Activated T-cell treated with anti-CD3 and anti-CD28 coated beads for 48 hours (primary cell): ENCODE data around the gene ACTC1.

ENCODE experiments used
- DNase-seq: peaks from one replicate; pipeline ENCODE4 v3.0.0-alpha.2; 2020; ENCODE audit warnings: low read depth

Gene ACTC1

DNA sequence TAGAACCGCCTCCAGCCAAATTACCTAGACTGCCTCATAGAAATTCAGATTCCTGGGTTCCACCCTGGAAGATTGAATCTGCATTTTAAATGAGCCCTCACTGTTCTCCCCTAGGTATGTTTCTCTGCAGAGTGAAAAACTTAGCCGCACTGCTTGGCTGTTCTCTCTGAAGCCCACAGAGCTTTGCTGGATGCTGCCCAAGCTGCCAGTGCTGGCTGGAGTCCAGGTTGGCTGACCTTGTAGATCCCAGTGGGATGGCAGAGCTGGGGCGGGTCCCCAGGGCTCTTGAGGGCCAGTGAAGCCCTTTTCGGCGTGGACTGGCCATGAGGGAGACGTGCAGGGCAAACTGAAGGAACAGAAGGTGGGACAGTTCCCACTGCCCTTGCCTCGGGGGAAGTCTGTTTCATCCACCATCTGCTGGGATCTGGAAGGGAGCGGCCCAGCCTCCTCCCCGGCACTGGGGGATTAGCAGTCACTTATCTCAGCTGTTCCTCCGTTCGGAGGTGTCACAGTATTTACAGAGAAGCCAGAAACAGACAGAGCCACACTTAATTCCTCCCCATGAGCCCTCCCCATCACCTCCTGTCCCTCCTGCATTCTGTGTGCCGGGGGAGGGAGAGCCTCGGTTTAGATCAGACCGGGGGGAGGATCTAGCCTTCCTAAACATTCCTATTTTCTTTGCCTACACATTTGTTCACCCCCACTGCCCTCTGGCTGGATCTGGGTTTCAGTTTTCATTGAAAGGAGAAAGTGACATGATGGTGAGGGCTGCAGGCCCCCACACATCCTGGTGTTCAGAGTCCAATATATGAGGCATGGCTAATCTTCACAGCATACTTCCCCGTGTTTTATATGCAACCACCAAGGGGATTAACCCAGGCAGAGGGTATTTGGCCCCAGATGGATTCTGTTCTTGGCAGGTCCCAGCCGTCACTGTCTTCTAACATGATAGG, 4.1 kb upstream of the ACTC1 start:
- no peak for DNase-seq

DNA sequence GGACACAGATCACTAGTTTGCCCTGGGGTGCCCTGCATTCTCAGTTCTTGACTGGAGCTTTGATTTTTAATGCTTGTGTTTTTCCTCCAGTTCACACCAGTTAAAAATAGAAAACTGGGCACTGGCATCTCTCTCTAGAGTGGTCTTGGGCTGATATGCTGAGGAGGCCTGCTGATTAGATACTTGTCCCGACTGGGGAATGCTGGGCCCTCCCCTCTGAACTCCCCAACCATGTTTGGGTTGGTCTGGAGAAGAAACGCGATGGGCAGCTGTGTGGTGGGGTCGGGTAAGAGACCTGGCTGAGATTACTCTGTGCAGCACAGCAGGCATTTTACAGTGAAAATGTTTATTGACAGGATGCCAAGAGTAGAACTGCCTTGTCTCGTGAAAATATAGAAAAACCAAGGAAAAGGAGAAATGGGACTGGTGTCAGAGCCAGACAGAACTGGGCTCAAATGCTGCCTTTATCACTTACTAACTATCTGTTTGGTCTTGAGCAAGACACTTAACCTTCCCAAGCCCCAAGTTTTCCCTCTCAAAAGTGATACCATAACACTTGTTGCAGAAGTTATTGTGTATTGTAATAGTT, 1.6 kb upstream of the ACTC1 start:
- no peak for DNase-seq

DNA sequence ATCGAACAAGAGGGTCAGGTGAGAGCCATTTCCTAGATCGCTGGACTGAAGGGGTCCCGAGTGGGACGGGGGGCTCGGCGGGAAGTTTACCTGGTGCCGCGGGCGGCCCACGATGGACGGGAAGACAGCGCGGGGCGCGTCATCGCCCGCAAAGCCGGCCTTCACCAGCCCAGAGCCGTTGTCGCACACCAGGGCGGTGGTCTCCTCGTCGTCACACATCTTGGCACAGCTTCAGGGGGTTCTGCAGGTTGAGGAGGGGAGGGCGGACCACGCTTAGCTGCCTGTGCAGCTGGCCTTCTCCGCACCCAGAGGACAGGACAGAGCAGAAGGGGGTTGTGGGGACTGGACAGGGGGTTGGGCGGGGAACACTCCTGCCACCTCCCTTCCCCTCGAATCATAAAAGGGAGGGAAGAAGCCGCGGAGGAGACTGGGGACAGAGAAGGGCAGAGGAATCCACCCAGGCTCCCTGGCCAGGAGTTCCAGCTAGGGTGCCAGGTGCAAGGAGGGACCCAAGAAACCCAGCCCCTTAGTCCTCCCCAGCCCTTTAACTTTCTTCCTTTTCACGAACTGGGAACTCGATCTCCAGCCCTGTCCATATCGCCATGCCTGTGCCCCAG, 651 bp downstream of the ACTC1 start:
- no peak for DNase-seq

DNA sequence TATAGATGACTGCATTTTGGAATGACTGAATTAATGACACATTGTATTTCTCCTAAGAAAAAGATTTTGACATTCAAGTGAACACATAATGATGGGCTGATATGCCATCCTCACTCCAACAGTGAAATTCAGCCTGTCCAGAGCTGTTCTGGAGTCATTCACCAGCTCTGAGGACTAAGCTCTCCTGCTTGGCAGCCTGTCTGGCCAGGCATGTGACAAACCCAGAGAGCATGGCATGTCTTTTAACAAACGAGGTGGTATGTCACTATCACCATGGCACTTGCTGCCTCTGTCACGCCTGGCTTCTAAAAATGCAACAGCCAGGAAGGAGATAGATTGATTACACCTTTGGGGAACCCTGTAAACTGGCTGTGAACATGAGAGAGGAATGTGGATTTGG, 1.4 kb downstream of the ACTC1 start:
- no peak for DNase-seq

DNA sequence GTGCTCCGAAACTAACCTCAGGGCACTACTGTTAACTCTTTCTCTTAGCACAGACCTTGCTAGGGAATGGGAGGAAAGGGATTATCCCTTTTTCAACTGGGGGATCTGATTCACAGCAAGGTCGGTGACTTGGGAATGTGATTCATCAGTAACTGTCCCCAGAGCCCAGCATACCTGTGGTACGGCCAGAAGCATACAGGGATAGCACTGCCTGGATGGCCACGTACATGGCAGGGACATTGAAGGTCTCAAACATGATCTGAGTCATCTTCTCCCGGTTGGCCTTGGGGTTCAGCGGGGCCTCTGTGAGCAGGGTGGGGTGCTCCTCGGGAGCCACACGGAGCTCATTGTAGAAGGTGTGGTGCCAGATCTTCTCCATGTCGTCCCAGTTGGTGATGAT, 2.3 kb downstream of the ACTC1 start:
- DNase-seq = no peak

DNA sequence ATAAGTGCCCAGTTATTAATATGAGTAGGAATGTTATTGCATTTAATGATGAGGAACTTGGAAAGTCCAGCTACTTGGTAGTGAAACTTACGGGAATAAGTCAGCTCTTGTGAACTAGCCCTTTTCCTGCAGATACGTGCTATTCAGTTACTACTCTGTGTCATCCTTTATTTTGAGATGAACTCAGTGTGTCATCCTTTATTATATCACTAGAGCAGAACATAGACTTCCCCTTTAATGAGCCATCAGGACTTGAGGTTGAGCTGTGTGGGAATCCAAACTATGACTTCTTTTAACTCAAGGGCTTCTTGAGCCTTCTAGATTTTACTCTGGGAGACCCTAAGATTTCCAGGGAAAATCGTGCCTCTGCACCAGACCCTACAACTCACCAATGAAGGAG, 3.6 kb downstream of the ACTC1 start:
- DNase-seq = no peak

DNA sequence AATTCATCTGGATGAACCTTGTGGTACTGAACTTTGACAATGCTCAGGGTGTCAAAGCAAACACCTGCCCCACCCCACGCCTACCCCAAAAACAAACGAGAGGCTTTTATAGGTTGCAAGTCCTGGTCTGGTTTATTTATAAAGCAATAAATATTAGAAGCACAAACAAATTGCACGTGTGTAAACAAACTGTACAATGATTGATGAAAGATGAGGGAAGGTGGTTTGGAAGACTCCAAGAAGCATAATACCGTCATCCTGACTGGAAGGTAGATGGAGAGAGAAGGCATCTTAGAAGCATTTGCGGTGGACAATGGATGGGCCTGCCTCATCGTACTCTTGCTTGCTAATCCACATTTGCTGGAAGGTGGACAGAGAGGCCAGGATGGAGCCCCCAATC, 5.2 kb downstream of the ACTC1 start:
- DNase-seq = no peak

DNA sequence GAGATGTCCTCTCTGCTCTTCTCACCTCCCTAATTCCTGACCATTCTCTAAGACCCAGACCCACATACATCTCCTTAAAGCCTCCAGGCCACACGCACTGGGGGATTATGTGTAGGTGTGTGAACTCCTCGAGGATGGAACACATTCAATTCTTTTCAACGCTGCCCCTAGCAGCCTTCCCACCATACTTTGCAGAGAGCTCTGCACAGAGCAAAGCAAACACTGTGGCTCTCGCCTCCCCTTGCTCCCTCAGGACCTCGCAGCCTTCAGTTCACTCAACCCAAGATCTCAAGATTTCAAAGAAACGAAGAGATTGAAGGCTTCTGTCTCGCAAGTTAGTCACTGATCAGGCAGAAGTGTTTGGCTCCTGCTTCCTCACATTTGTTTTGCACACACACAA, 6.0 kb downstream of the ACTC1 start:
- DNase-seq = no peak

DNA sequence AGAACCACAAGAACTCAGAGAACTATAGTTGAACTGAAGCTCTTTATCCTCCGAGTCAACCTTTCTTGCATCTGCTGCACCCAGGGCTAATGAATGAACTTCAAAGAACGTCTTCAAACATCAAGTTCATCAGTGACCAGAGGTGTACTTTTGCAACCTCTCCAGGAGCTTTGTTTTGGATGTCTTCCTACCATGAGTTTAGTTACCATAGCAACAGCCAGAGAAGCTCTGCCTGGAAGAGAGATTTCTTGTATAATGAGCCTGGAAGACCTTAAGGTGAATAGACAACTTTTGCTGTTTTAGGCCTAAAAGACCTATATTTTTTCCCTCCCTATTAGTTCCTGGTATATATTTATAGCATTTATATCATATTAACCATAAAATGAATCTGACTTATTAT, 9.1 kb downstream of the ACTC1 start:
- no peak for DNase-seq

DNA sequence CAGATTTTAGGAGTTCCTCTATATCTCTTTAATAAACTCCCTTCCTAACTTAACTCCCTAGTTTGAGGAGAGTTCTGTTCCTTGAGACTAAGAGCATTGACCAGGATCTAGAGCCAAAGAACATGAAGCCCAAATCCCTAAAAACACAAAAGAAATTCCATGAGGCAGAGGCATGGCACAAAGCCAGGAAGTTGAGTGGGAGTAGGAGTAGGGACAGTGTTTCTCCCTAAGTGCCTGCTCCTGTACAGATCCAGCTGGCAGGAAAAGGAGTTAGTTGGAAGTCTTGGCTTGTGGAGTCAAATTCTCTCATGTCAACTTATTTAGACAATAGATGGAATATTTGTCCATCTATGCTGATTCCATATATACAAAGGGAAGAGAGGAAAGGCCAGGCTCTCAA, 11.4 kb downstream of the ACTC1 start:
- DNase-seq = no peak

DNA sequence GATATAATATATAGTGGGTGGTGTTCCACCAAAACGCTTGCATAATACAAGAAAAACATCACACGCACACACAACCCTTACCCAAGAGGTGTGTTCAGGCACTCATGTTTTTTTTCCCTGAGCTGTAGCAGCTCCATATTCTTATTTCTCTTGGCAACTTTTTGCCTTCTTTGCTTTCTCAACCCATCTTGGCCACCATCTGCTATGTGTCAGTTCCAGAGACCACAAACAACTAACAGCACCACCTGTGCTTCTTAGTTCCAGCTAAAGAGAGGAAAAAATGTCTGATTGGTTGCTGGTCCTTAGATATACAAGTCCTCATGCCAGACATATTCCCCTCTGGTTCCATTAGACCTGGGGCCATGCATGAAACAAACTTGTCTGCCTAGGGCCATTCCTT, 11.9 kb downstream of the ACTC1 start:
- no peak for DNase-seq

DNA sequence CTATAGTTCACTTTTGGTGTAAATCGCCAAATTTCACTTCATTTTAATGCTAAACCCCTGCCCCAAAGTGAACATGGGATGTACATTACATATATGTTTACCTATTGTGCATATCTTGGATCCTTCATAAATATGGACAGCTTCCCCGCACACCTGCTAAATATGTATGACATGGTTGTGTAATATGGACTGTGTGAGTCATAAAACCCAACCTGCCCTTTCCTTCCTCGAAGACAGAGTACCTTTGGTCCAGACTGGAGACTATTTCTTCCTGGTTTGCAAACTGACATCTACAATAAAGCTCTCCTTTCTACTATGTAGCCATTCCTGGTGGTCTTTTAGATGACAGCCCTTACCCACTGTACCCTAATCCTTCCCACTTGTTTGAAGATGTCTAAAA, 12.4 kb downstream of the ACTC1 start:
- DNase-seq = no peak

DNA sequence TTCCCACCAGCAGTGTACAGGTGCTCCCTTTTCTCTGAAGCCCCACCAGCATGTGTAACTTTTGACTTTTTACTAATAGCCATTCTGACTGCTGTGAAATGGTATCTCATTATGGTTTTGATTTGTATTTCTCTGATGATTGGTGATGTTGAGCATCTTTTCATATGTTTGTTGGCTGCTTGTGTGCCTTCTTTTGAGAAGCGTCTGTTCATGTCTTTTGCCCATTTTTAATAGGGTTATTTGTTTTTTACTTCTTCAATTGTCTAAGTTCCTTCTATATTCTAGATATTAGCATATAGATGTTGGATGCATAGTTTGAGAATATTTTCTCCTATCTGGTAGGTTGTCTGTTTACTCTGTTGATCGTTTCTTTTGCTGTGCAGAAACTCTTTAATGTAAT, 14.6 kb downstream of the ACTC1 start:
- no peak for DNase-seq

DNA sequence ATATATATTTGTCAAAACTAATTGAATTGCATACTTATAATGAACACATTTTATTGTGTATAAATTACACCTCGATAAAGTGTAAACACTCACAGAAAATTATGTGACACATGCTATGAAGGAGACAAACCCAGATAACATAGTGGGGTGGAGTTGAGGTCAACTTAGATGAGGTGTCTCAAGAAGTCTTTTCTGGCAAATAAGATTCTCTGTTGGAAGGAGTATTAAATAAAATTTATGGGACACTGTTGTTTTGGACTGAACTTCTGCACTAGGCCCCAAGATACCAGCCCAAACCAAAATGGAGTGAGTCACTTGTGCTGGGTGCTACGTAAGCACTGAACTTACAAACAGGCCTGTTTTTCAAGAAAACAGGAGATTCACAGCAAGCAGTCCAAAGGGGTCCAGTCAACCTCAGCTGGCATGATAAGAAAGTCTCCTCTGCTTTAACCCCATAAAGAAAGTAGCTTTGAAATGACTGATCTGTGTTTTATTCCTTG, 18.7 kb downstream of the ACTC1 start:
- DNase-seq = no peak

DNA sequence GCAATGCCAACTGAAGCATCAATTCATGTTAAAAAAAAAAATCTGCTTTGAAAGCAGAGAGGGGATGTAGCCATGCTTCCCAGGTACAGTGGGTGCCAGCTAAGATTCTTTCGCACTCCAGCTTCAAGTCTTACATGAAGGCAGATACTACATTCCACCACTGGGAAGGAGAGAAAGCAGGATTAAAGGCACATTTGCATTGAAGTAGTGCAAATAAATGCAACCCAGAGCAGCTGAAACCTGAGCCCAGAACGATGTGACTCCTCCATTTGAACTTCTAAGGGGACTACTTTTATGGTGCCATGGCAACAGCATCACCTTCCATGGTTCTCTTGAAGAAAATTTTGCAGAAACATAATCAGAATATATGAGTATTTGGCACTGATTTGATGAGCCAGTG, 21.4 kb downstream of the ACTC1 start:
- DNase-seq = no peak

DNA sequence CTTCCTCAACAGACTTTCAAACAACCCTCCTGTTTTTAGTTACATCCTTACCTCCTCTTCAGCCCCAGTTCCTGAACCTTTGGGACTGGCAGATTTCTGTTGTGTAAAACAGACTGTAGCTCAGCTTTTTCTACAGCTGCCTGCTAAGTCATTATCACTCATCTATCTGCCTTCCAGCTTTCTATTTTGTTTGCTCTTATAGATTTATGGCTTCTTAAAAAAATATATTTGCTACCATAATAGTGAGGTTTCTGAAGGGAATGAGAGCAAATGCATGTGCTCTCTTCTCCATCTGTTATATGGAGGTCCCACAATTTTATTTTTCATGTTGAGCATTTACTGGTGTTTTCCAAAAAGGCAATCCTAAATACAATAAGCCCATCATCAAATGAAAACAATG, 22.3 kb downstream of the ACTC1 start:
- DNase-seq = no peak

DNA sequence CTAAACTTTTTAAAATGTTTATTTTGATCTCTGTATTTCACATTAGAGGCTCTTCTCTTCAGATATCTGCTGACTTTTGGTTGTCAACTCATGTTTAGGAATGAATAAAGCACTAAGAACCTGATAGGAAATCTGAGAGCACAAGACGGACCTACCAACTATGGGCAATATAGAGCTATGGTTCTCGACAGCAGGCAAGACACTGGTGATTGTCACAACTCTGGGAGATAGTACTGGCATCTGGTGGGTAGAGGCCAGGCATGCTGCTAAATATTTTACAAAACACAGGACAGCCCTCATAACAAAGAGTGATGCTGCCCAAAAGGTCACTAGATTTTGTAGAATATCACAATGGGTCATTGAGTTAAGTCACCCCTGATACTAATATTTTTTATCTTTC, 23.0 kb downstream of the ACTC1 start:
- no peak for DNase-seq

DNA sequence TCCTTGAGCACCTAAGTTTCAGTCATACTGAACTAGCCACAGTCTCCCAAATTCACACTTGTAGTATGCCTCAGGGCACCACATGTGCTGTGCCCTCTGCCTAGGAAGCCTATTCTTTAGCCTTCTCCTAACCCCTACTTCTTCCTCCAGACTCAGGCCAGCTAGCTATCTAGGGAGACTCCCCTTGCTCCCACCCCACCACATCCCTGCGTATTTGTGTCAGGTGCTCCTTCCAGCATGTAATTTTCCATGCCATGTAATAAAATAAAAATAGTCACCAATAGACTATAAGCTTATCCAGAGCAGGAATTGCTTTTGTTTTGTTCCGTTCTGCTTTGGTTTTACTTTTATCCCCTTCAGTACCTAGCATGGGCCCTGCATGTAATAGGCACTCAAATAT, 25.6 kb downstream of the ACTC1 start:
- no peak for DNase-seq

DNA sequence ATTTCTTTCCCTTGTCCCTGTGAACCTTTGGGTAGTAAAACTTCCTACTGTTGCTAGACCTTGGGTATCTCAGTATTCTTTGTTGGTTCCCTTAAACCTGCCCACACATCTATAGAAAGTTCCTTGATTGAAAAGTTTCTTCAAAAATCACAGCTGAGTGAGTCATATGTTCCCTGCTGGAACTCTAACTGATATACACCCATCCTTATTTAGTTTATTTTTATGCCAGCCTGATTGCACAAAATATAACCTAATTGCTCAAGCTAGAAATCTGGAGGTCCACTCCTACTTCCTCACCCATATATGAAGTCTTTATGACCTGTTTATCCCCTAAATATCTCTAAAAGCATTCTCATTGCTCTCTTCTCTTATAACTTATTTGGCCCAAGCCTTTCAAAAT, 26.8 kb downstream of the ACTC1 start:
- DNase-seq = no peak

DNA sequence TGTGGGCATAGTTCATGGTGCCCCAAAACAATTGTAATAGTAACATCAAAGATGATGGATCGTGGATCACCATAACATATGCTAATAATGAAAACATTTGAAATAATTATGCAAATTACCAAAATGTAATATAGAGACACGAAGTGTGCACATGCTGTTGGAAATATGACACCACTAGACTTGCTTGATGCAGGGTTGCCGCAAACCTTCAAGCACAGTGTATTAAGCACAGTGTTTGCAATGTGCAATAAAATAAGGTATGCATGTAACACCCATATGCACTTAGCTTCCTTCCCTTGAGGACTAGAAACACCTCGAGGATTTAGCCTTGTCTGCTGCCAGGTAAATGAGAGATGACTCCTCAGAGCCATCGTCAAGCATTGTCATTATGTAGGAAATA, 29.6 kb downstream of the ACTC1 start:
- DNase-seq = no peak

DNA sequence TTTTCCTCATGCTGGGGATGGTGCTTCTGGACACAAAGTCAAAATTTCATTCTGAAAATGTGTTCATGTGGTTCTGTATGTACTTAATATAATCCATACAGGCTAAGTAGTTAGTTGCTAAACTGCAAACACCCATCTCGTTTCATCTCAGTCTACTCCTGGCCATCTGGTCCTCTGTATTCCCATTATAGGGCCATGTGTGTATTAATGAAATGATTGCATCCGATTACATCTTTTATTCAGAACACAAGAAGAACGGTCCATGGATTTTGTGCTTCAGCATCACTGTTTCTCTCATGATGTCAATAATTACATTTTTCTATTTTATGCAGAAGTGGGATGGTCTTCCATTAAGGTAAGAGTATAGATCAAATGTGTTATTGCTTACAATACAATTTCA, 34.4 kb downstream of the ACTC1 start:
- DNase-seq = no peak

DNA sequence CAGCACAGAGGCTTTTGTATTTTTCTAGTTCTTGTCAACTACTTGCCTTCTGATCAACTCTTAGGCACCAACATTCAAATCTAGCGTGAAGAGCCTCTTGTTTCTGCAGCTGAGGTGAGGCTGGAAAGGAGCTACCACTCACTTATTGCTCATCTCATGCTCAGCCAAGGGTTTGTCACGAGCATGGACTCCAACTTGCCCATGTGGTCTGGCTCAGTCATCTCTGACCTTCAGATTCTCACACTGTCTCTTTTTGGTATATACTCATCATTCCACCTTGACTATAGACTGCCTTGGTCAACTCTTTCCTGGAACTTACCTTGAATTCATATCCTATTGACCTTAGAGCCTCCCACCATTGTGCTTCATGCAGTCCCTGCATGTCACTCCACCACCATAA, 35.4 kb downstream of the ACTC1 start:
- DNase-seq = no peak

DNA sequence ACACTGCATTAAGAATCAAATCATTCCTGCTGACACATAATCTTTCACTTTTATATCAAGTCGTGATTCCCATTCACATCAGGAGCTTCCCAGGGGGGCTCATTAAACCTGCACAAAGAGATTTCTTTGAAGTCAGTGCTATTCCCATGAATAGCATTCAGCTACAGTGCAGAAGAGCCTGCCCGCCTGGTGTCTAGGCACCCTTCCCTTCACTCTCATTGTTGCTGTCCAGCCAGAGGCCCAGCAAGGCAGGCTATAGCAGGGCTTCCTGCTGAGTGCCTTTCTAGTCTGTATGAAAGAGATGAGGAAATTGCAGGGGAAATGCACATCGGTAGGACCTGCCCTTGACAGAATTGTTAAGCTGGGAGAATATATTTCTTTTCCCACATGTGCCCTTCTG, 36.0 kb downstream of the ACTC1 start:
- no peak for DNase-seq
